ENCODE data around the gene MED27.

The MED27 gene

DNA sequence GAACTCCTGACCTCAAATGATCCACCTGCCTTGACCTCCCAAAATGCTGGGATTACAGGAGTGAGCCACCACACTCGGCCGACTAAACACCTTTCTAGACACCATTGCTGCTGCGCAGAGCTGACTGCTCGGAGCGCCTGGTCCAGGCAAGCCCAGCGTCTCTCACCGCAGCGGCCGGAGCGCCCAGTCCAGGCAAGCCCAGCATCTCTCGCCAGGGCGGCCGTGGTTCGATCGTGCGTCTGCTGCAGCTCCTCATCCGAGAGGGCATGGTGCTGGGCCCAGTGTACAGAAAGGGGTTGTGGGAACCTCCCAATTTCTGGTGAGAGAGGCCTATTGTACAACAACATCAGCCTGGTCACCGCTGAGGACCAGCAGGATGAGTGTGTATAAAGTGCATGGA is 230.3 kb downstream of the MED27 start:
- no peak for TF ChIP-seq ZNF274 (IDR thresholded peaks at IDR 0.05; ENCODE audit: low read depth, low read length)
- no peak overlapping the region for H3K4me3 ChIP-seq (ENCODE audit: low read length)

DNA sequence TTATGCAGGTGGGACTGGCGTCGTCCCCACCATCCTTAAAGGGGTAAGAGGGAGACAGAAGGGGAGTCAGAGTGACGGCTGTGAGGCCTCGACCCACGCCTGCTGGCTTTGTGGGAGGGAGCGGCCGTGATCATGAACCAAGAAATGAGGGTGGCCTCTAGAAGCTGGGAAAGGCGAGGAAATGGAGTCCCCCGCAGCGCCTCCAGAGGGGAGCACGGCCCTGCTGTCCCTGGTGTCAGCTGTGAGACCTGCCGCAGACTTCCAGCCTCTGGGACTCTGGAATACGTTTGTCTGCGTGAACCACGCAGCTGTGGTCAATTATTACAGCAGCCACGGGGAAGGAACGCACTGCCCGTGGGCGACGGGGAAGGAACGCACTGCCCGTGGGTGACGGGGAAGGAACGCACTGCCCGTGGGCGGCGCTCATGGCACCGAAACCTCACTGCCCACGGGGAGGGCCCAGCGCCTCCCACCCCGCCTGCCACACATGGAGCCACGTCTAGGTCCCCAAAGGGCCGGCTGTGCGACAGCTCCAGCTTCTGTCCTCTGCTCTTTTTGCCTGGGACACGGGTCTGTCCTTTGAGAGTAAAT is 231.0 kb downstream of the MED27 start:
- TF ChIP-seq ZNF274 (IDR thresholded peaks at IDR 0.05; ENCODE audit: low read depth, low read length), result no peak
- no peak overlapping the region for H3K4me3 ChIP-seq (ENCODE audit: low read length)

DNA sequence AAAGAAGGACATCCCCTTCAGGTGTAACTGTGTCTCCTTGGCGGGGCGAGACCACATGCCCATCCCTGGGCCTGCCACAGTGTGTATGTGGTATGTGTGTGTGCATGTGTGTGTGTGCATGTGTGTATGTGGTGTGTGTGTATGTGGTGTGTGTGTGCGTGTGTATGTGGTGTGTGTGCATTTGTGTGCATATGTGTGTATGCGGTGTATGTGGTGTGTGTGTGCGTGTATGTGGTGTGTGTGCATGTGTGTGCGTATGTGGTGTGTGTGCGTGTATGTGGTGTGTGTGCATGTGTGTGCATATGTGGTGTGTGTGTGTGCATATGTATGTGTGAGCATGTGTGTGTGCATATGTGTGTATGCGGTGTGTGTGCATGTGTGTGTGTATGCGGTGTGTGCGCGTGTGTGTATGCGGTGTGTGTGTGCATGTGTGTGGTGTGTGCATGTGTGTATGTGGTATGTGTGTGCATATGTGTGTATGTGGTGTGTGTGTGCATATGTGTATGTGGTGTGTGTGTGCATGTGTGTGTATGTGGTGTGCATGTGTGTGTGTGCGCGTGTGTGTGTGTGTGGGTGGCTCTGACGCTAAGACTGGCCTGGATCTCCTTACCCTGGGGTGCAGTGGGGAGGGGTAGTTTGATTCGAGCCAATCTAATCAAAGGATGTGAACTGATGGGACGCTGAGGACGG is 231.9 kb downstream of the MED27 start:
- no peak overlapping the region for H3K4me3 ChIP-seq (ENCODE audit: low read length)
- TF ChIP-seq ZNF274 (IDR thresholded peaks at IDR 0.05; ENCODE audit: low read depth, low read length), result no peak

DNA sequence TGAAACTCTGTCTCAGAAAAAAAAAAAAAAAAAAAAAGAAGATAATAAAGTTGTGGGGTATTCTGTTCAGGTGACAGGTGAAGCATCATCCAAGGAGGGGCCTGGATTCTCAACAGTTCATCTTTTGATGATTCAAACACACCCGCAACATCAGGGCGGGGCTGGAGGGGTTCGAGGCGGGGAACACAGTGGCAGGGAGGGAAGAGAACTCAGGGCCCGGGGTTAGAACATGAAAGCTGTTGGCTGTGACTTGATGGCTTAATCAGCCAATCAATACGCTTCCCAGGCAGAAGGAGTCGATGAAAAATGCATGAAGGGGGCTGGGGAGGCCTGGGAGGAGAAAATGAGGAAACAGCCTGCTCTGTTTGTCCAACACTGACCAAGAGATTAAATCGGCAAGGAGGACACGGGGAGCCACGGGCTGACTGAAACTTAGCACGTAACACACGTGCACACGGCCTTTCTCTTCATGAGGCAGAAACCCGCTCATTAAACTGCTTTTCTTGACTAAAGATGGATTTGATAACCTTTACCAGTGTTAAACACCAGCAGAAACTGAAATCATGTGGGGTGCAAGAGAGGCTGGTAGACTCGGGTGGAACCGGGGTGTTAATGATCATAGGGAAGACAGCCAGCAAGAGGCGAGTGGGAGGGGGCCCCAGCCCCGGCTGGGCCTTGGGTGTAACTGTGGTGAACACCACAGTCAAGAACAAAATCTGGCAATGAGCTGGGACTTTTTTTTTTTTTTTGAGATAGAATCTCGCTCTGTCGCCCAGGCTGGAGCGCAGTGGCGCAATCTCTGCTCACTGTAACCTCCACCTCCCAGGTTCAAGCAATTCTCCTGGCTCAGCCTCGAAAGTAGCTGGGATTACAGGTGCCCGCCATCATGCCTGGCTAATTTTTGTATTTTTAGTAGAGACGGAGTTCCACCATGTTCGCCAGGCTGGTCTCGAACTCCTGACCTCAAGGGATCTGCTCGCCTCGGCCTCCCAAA is 234.1 kb downstream of the MED27 start:
- H3K4me3 ChIP-seq (ENCODE audit: low read length), result no peak overlapping the region
- no peak for TF ChIP-seq ZNF274 (IDR thresholded peaks at IDR 0.05; ENCODE audit: low read depth, low read length)

DNA sequence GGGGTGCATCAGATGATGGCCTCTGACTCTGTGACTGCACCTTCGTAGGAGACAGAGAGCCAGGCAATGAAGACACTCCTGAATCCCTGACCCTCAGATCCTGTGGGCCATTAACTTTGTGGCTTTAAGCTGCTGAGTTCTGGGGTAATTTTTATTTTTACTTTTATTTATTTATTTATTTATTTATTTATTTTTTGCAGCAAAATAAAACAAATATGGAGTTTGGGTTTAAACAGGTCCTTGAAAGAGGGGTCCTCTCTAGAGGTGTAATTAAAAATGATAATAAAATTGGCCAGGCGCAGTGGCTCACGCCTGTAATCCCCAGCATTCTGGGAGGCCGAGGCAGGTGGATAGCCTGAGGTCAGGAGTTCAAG is 234.9 kb downstream of the MED27 start:
- H3K4me3 ChIP-seq (ENCODE audit: low read length), result no peak overlapping the region
- no peak for TF ChIP-seq ZNF274 (IDR thresholded peaks at IDR 0.05; ENCODE audit: low read depth, low read length)

DNA sequence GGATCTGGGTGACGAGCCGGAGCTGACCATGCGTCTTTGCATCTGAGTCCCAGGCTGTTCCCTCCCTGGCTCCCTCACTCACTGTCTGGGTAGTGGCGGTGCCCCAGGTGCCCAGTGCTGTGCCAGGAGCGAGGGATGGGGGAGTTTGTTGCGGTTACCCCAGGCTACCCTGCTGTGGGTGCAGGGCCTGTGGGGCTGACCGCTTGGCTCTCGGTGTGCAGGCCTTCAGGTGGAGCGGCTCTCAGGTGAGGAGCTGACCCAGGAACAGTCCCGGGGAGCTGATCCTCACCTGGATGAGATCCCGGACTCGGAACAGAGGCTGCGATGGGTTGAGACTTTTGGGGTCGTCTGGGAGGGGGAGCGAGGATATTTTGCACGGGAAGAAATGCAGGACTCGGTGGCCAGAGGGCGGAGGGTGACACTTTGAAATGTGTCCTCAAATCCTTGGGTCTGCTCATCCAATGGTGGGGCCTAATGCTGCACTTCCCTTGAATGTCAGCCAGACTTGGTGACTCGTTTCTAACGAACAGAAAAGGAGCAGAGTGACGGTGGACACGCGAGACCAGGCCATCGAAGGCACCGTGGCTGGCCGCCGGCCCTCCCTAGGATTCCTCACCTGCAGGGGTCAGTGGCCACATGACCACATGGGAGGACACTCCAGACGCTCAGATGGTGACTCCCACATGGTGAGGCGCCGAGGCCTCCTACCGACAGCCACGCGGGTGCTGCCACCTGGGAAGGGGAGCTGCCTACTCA is 235.5 kb downstream of the MED27 start:
- no peak for TF ChIP-seq ZNF274 (IDR thresholded peaks at IDR 0.05; ENCODE audit: low read depth, low read length)
- no peak overlapping the region for H3K4me3 ChIP-seq (ENCODE audit: low read length)

DNA sequence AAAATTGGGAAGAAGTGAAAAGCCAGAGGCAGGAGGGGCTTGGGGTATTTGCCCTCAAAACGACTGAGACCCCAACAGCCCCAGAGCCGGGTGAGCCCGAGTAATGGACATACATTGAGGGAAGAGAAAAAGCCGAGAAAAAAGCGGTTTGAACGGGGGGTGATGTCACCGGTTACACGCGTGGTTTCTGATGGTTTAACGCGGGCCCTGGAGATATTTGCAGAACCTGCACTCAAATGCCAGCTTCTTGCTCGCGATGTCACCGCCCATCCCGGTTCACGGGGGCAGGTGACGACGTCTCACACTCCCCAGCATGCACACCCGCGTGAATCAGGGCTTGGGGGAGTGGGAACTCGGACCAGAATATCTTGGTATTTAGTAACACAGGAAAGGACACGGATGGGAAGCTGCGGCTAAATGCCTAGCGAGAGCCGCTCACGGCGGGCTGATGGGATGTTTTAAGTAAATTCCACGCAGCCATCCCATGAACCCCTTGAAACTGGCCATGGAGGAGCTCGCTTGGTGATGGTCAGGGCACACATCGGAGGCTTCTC is 237.8 kb downstream of the MED27 start:
- no peak for TF ChIP-seq ZNF274 (IDR thresholded peaks at IDR 0.05; ENCODE audit: low read depth, low read length)

DNA sequence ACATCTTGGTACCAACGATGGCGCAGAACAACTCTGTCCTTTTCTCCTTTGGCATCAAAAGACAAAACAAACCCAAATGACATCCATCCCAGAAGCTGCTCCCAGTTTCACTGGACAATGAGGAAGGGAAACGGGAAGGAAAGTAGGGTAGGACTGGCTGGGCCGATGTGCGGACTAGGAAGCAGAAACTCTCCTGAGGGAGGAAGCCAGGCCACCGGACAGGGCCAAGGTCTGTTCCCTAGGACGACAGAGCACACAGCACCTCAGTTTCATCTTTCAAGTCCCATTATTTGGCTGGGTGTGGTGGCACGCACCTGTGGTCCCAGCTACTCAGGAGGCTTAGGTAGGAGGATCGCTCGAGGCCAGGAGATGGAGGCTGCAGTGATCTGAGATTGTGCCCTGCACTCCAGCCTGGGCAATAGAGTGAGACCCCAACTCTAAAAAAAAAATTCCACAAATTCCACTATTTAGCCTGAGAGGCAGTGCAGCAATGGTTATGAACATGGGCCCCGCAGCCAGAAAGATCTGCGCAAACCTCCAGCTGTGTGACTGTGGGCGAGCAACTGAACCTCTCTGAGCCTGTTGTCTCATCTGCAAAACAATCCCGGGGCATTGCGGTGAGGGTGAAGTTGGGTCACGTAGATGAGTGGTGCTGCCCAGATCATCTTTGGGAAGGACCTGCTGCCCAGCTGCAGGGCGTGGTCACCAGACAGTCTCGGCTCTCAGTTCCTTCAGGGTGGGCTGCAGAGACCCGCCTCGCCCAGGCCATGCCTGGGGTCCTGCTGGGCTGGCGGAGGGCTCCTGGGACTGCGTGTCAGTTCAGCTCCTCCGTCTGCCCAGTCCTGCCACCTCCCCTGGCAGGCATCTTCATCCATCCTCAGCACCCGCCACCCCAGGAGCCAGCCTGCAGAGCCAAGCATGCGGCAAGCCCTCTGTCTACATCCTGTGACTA is 238.6 kb downstream of the MED27 start:
- no peak overlapping the region for H3K4me3 ChIP-seq (ENCODE audit: low read length)
- no peak for TF ChIP-seq ZNF274 (IDR thresholded peaks at IDR 0.05; ENCODE audit: low read depth, low read length)

More for the DNA sequence above, 237.8 kb downstream of the MED27 start:
- H3K4me3 ChIP-seq (ENCODE audit: low read length), result no peak overlapping the region

DNA sequence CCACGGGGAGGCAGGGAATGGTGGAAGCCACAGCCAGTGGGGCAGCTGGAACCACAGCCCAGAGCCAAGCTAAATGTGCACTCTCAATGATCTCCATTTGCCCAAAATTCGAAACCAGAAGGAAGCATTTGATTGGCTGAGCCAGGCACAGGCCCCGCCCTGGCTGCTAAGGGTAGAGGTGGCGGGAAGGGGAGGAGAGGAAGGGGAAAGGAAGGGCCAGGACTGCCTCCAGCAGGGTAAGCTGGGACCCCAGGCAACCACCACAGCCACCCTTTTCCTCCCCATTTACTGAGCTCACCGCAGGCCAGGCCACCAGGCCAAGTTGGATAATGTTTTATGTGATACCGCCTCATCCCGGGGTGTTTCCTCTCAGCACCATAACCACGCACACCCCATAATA is 239.4 kb downstream of the MED27 start:
- H3K4me3 ChIP-seq (ENCODE audit: low read length), result no peak overlapping the region
- no peak for TF ChIP-seq ZNF274 (IDR thresholded peaks at IDR 0.05; ENCODE audit: low read depth, low read length)

DNA sequence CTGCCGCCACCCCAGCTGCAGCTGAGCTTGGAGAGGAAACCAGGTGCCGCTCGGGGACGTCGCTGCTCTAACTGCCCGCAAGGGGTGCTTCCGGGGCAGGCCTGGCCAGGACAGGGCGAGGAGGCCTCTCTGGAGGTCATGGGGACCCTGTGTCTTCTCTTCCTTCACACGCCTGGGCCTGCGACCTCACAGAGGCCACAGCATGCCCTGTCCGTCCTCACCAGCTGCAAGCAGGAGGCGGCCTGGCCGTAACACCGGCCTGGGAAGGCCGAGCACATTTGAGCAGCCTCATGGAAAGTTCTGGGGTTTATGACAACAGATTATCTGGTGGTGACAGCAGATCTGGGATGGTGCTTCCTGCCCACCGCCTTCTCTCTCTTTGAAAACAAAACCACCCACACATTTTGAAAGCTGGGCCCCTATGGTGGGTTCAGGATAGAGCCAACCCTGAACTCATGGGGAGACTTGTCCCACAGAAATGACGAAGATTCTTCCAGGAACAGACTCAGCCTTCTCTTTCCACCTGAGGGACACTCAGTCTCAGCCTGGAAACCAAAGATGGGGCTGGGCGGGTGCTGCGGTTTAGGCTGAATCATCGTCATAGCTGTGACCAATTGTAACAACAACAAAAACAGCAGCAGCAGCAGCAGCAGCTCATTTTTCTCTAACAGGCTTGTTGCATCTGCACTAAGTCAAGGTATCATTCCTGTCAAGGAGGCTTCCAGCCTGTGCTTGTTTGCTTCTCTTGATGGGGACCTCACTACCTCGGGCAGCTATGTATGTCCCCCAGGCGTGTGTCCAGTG is 240.2 kb downstream of the MED27 start:
- H3K4me3 ChIP-seq (ENCODE audit: low read length), result no peak overlapping the region
- no peak for TF ChIP-seq ZNF274 (IDR thresholded peaks at IDR 0.05; ENCODE audit: low read depth, low read length)

DNA sequence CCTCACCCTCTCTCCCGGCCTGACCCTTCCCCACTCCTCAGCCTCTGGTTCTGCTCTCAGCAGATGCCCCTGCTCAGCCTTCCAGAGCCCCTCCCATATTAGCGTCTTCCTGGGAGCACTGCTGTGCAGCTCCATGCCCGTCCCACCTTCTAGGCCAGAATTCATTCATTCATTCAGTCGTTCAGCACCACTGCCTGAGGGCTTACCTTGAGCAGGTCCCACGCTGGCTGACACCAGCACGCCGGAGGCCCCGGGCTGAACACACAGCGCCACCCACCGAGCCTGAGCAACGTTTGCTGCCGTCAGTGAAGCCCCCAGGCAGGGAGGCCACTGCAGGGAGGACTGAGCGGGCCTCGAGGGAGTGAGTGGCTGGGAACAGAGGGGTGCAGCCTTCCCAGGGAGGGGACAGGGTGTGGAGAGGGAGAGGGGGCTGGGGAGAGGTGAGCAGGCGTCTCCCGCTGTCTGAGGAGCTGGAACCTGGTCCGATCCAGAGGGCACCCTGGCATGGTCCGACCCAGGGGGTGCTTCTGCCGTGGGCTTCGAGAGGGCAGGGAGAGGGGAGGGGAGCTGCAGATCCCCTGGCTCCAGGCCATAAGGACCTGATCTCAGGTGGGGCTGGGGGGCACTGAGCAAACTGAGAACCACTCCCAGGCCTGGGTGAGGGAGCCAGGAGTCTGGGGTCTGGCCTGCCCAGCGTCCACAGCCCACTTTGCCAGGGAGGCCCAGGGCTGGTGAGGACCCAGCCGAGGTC is 241.0 kb downstream of the MED27 start:
- no peak overlapping the region for H3K4me3 ChIP-seq (ENCODE audit: low read length)
- no peak for TF ChIP-seq ZNF274 (IDR thresholded peaks at IDR 0.05; ENCODE audit: low read depth, low read length)

All from GM08714 (cell line).